ENCODE results near the gene RBFOX1. TPM values are rescaled to one million over a fixed set of nuclear protein-coding genes. Genes with fewer than 3 reads are reported as not detected.
"Not testable (repeated sequence)": the region's sequence is repeated elsewhere in the genome, so short reads cannot be mapped to it uniquely, and the experiment has no call there.

Gene RBFOX1
- total and polyA plus RNA-seq, 4 experiments from 2014 or later = not detected

GRCh38 chr16:7497691-7498090 lies 165.0 kb downstream of the RBFOX1 start:
- Mint-ChIP-seq H3K27me3 (no peaks in the 10 kb centered on the region), H3K4me3 (no peak overlapping the region), H3K4me1 (no peaks in the 10 kb centered on the region), H3K9me3 (peaks cover 4 to 19% (median 10%) of the 10 kb centered on the region in 8 donors), H3K27ac (no peak overlapping the region), H3K36me3 (peaks cover 0 to 1% of the 10 kb centered on the region in 2 donors)
- POLR2A ChIA-PET (ENCODE audit: partially characterized antibody) = no interaction called here
- H3K4me1 ChIP-seq (ENCODE audit: insufficient read depth, low read length) = no peaks in the 10 kb centered on the region
- no peak overlapping the region for H3K27ac ChIP-seq (ENCODE audit: low read depth, low read length)
- intact Hi-C loops (cut with micrococcal nuclease) = no loop called here
- DNase-seq = no peak
- no peaks in the 10 kb centered on the region for H3K27me3 ChIP-seq (ENCODE audit: insufficient read depth, low read length)
- no peaks in the 10 kb centered on the region for H3K9me3 ChIP-seq (ENCODE audit: control insufficient read depth in 1 of 2, low read length in 2 of 2)
- CTCF ChIA-PET (ENCODE audit: partially characterized antibody) = no interaction called here
- H3K4me3 ChIP-seq (ENCODE audit: low read length in 2 of 2) = no peak overlapping the region
- no peaks in the 10 kb centered on the region for H3K36me3 ChIP-seq (ENCODE audit: insufficient read depth, low read length)

DNA sequence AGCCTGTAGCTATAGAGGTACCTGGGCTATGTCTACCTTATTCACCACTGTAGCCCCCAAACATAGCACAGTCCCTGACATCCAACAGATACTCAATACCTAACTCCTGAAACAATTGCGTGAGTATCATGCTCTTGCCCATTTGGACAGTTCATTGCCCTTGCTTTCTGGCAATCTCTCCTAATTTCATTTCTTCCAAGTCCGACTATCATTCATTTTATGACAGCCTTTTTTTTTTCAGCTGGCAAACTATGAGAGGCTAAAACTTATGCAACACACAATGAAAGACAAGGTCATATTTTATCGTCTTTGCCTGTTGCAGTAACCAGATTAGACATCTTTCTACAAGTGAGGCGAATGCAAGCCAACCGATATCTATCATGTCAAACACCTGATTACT lies 169.2 kb downstream of the RBFOX1 start:
- ChIA-PET CTCF (ENCODE audit: partially characterized antibody) (no interaction called here), POLR2A (ENCODE audit: partially characterized antibody) (no interaction called here)
- no peak overlapping the region for H3K4me3 Mint-ChIP-seq
- H3K4me1 Mint-ChIP-seq = no peaks in the 10 kb centered on the region
- Histone ChIP-seq H3K27ac (ENCODE audit: low read depth, low read length) (no peak overlapping the region), H3K9me3 (ENCODE audit: control insufficient read depth in 1 of 2, low read length in 2 of 2) (no peaks in the 10 kb centered on the region), H3K36me3 (ENCODE audit: insufficient read depth, low read length) (no peaks in the 10 kb centered on the region), H3K4me3 (ENCODE audit: low read length in 2 of 2) (no peak overlapping the region), H3K4me1 (ENCODE audit: insufficient read depth, low read length) (no peaks in the 10 kb centered on the region), H3K27me3 (ENCODE audit: insufficient read depth, low read length) (no peaks in the 10 kb centered on the region)
- H3K36me3 Mint-ChIP-seq = no peaks in the 10 kb centered on the region
- intact Hi-C loops (cut with micrococcal nuclease) = no loop called here
- no peaks in the 10 kb centered on the region for H3K27me3 Mint-ChIP-seq
- no peak for DNase-seq
- no peak overlapping the region for H3K27ac Mint-ChIP-seq
- H3K9me3 Mint-ChIP-seq = peaks cover 5 to 12% (median 9%) of the 10 kb centered on the region in 8 donors

DNA sequence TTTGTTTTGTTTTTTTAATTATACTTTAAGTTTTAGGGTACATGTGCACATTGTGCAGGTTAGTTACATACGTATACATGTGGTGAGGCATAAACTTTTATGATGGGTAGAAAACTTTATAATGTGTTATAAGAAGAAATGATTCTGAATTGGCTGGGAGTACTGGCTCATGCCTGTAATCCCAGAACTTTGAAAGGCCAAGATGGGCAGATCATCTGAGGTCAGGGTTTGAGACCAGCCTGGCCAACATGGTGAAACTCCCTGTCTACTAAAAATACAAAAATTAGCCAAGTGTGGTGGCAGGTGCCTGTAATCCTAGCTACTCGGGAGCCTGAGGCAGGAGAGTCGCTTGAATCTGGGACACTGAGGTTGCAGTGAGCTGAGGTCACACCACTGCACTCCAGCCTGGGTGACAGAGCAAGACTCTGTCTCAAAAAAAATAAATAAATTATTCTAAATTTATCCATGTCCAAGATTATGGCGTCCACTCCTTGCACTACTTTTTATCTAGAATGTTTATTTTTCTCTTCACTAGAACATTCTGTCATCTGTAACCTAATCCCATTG lies 170.0 kb downstream of the RBFOX1 start:
- H3K4me1 ChIP-seq (ENCODE audit: insufficient read depth, low read length); H3K4me1 Mint-ChIP-seq; H3K9me3 ChIP-seq (ENCODE audit: control insufficient read depth in 1 of 2, low read length in 2 of 2); intact Hi-C loops (cut with micrococcal nuclease); H3K27me3 ChIP-seq (ENCODE audit: insufficient read depth, low read length); H3K36me3 Mint-ChIP-seq; CTCF ChIA-PET (ENCODE audit: partially characterized antibody); POLR2A ChIA-PET (ENCODE audit: partially characterized antibody); H3K27ac ChIP-seq (ENCODE audit: low read depth, low read length); H3K4me3 Mint-ChIP-seq; DNase-seq; H3K27me3 Mint-ChIP-seq; H3K36me3 ChIP-seq (ENCODE audit: insufficient read depth, low read length); H3K4me3 ChIP-seq (ENCODE audit: low read length in 2 of 2); H3K27ac Mint-ChIP-seq: not testable (repeated sequence)
- peaks cover 5 to 11% (median 9%) of the 10 kb centered on the region in 8 donors for H3K9me3 Mint-ChIP-seq

DNA sequence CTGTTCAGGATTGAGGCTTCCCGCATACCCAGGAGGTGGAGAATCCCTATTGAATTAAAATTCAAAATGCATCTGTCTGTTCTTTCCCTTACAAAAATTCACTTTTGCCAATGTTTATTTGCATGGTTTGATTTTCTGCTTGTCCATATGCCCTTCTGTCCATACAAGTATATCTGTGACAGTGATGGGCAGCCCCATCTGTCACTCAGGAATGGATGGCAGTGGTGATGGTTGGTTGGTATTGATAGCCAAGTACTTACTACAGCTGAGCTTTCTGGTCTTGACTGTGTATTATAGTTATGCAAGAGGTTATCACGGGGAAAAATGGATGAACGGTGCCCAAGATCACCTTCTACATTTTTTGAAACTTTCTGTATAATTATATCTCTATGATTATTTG lies 171.0 kb downstream of the RBFOX1 start:
- Histone ChIP-seq H3K4me3 (ENCODE audit: low read length in 2 of 2) (no peak overlapping the region), H3K27ac (ENCODE audit: low read depth, low read length) (no peak overlapping the region), H3K36me3 (ENCODE audit: insufficient read depth, low read length) (no peaks in the 10 kb centered on the region), H3K4me1 (ENCODE audit: insufficient read depth, low read length) (no peaks in the 10 kb centered on the region), H3K9me3 (ENCODE audit: control insufficient read depth in 1 of 2, low read length in 2 of 2) (no peaks in the 10 kb centered on the region), H3K27me3 (ENCODE audit: insufficient read depth, low read length) (no peaks in the 10 kb centered on the region)
- ChIA-PET CTCF (ENCODE audit: partially characterized antibody) (no interaction called here), POLR2A (ENCODE audit: partially characterized antibody) (no interaction called here)
- Mint-ChIP-seq H3K4me1 (no peaks in the 10 kb centered on the region), H3K27me3 (no peaks in the 10 kb centered on the region), H3K9me3 (peaks cover 3 to 11% (median 9%) of the 10 kb centered on the region in 8 donors), H3K4me3 (no peak overlapping the region), H3K27ac (no peak overlapping the region), H3K36me3 (no peaks in the 10 kb centered on the region)
- intact Hi-C loops (cut with micrococcal nuclease) = no loop called here
- no peak for DNase-seq

- H3K9me3 Mint-ChIP-seq = peaks cover 3 to 16% (median 12%) of the 10 kb centered on the region in 8 donors
- Histone ChIP-seq H3K4me3 (ENCODE audit: low read length in 2 of 2) (no peak overlapping the region), H3K27me3 (ENCODE audit: insufficient read depth, low read length) (no peaks in the 10 kb centered on the region), H3K9me3 (ENCODE audit: control insufficient read depth in 1 of 2, low read length in 2 of 2) (no peaks in the 10 kb centered on the region), H3K4me1 (ENCODE audit: insufficient read depth, low read length) (no peaks in the 10 kb centered on the region), H3K36me3 (ENCODE audit: insufficient read depth, low read length) (no peaks in the 10 kb centered on the region), H3K27ac (ENCODE audit: low read depth, low read length) (no peak overlapping the region)
- no peak overlapping the region for H3K27ac Mint-ChIP-seq
- H3K4me1 Mint-ChIP-seq = no peaks in the 10 kb centered on the region
- no peak overlapping the region for H3K4me3 Mint-ChIP-seq
- DNase-seq = no peak
- H3K27me3 Mint-ChIP-seq = no peaks in the 10 kb centered on the region
- intact Hi-C loops (cut with micrococcal nuclease) = no loop called here
- H3K36me3 Mint-ChIP-seq = no peaks in the 10 kb centered on the region
- POLR2A ChIA-PET (ENCODE audit: partially characterized antibody) = no interaction called here
- CTCF ChIA-PET (ENCODE audit: partially characterized antibody) = no interaction called here
Measured at GRCh38 chr16:7504844-7505243, 172.2 kb downstream of the RBFOX1 start.

DNA sequence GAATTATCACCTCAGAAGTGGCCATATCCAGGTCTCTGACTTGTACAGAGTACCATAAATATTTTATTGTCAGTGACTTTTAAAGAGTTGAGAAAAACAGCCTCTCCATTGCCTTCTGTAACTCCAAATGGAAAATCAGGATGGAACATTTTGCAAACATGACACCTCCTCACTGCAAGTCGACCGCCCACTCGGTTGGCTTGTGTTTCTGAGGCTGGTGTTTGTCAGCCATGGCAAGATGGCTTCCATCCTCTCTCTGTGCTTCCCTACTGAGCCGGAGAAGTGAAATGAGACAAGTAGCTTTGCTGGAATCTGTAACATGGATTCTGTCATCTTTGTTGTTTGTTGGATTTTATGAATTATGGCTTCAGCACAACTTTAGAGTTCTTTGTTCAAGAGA lies 172.8 kb downstream of the RBFOX1 start:
- H3K27ac Mint-ChIP-seq = no peak overlapping the region
- DNase-seq = no peak
- H3K27ac ChIP-seq (ENCODE audit: low read depth, low read length) = no peak overlapping the region
- ChIA-PET POLR2A (ENCODE audit: partially characterized antibody) (no interaction called here), CTCF (ENCODE audit: partially characterized antibody) (no interaction called here)
- H3K9me3 Mint-ChIP-seq = peaks cover 7 to 20% (median 13%) of the 10 kb centered on the region in 8 donors
- intact Hi-C loops (cut with micrococcal nuclease) = no loop called here
- H3K27me3 ChIP-seq (ENCODE audit: insufficient read depth, low read length) = no peaks in the 10 kb centered on the region
- H3K27me3 Mint-ChIP-seq = no peaks in the 10 kb centered on the region
- no peaks in the 10 kb centered on the region for H3K36me3 Mint-ChIP-seq
- H3K9me3 ChIP-seq (ENCODE audit: control insufficient read depth in 1 of 2, low read length in 2 of 2) = no peaks in the 10 kb centered on the region
- H3K4me3 Mint-ChIP-seq = no peak overlapping the region
- no peak overlapping the region for H3K4me3 ChIP-seq (ENCODE audit: low read length in 2 of 2)
- H3K4me1 Mint-ChIP-seq = no peaks in the 10 kb centered on the region
- H3K36me3 ChIP-seq (ENCODE audit: insufficient read depth, low read length) = no peaks in the 10 kb centered on the region
- no peaks in the 10 kb centered on the region for H3K4me1 ChIP-seq (ENCODE audit: insufficient read depth, low read length)

GRCh38 chr16:7506363-7506762 lies 173.7 kb downstream of the RBFOX1 start:
- intact Hi-C loops (cut with micrococcal nuclease) = no loop called here
- no peaks in the 10 kb centered on the region for H3K27me3 ChIP-seq (ENCODE audit: insufficient read depth, low read length)
- H3K9me3 ChIP-seq (ENCODE audit: control insufficient read depth in 1 of 2, low read length in 2 of 2) = no peaks in the 10 kb centered on the region
- H3K27ac Mint-ChIP-seq = no peak overlapping the region
- ChIA-PET CTCF (ENCODE audit: partially characterized antibody) (no interaction called here), POLR2A (ENCODE audit: partially characterized antibody) (no interaction called here)
- no peaks in the 10 kb centered on the region for H3K27me3 Mint-ChIP-seq
- no peaks in the 10 kb centered on the region for H3K4me1 Mint-ChIP-seq
- H3K4me3 Mint-ChIP-seq = no peak overlapping the region
- no peak overlapping the region for H3K27ac ChIP-seq (ENCODE audit: low read depth, low read length)
- peaks cover 5 to 21% (median 11%) of the 10 kb centered on the region in 8 donors for H3K9me3 Mint-ChIP-seq
- H3K4me3 ChIP-seq (ENCODE audit: low read length in 2 of 2) = no peak overlapping the region
- no peak for DNase-seq
- no peaks in the 10 kb centered on the region for H3K36me3 ChIP-seq (ENCODE audit: insufficient read depth, low read length)
- no peaks in the 10 kb centered on the region for H3K4me1 ChIP-seq (ENCODE audit: insufficient read depth, low read length)
- no peaks in the 10 kb centered on the region for H3K36me3 Mint-ChIP-seq

DNA sequence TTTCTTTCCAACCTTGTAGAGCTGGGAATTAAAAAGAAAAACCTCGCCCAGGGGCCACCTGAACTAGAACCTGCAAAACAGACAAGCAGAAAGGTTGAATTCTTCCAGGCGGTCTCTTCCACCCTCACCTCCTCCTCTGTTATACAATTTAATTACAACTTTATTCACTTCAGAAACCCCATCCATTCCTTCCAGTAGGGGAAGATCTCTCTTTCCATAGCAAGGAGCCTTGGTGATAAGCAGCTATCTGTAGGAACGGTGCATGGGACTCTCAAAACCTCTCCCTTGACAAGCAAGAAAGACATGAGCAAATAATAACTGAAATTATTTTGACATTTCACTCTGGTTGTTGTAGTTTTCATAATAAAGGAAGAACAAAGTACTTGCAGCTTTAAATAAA lies 176.0 kb downstream of the RBFOX1 start:
- peaks cover 0 to 3% of the 10 kb centered on the region in 2 donors for H3K9me3 ChIP-seq (ENCODE audit: control insufficient read depth in 1 of 2, low read length in 2 of 2)
- intact Hi-C loops (cut with micrococcal nuclease) = no loop called here
- CTCF ChIA-PET (ENCODE audit: partially characterized antibody) = no interaction called here

More for the DNA sequence above, 176.0 kb downstream of the RBFOX1 start:
- no peak overlapping the region for H3K27ac ChIP-seq (ENCODE audit: low read depth, low read length)
- no peak overlapping the region for H3K4me3 Mint-ChIP-seq
- no peaks in the 10 kb centered on the region for H3K4me1 ChIP-seq (ENCODE audit: insufficient read depth, low read length)
- H3K36me3 ChIP-seq (ENCODE audit: insufficient read depth, low read length) = no peaks in the 10 kb centered on the region
- no peaks in the 10 kb centered on the region for H3K36me3 Mint-ChIP-seq
- POLR2A ChIA-PET (ENCODE audit: partially characterized antibody) = no interaction called here
- no peaks in the 10 kb centered on the region for H3K27me3 Mint-ChIP-seq
- no peaks in the 10 kb centered on the region for H3K27me3 ChIP-seq (ENCODE audit: insufficient read depth, low read length)
- no peak for DNase-seq
- H3K27ac Mint-ChIP-seq = no peak overlapping the region
- H3K9me3 Mint-ChIP-seq = peaks cover 4 to 18% (median 14%) of the 10 kb centered on the region in 8 donors
- H3K4me3 ChIP-seq (ENCODE audit: low read length in 2 of 2) = no peak overlapping the region
- H3K4me1 Mint-ChIP-seq = no peaks in the 10 kb centered on the region

Measured in CD4-positive, alpha-beta memory T cell (primary cell).